Esophagus squamous epithelium (tissue), 5 donors: ENCODE results near the gene SLC30A7. TPM values are rescaled to one million over a fixed set of nuclear protein-coding genes. Genes with fewer than 3 reads are reported as not detected.
"Not testable (repeated sequence)": the region's sequence is repeated elsewhere in the genome, so short reads cannot be mapped to it uniquely, and the experiment has no call there.

Source experiments
- DNase-seq: peaks from one replicate; lab custom pipeline; 2025; lab: John Stamatoyannopoulos, UW
- H3K27ac ChIP-seq, 4 donors: fragments of 200-600 bp; sonication (generic); one replicate each; pipeline ENCODE4 v1.5.1; 2016 to 2019; ENCODE audit warnings: mild to moderate bottlenecking in 1 of 4
- H3K27me3 ChIP-seq, 4 donors: fragments of 200-600 bp; sonication (generic); 1 replicate in 3 of 4; 2 replicates in 1 of 4; pipeline versions ENCODE4 v1.5.1 to v1.6.0; 2017 to 2021; ENCODE audit warnings: antibody characterized with exemption in 1 of 4
- H3K36me3 ChIP-seq, 3 donors: fragments of 200-600 bp; sonication (generic); one replicate each; pipeline ENCODE4 v1.5.1; 2016 to 2019
- H3K4me1 ChIP-seq, 3 donors: fragments of 200-600 bp; sonication (generic); one replicate each; pipeline ENCODE4 v1.5.1; 2017 to 2019
- H3K4me3 ChIP-seq, 4 donors: fragments of 200-600 bp; sonication (generic); 1 replicate in 3 of 4; 2 replicates in 1 of 4; pipeline ENCODE4 v1.5.1; 2016 to 2019; ENCODE audit warnings: mild to moderate bottlenecking in 2 of 4, moderate library complexity in 1 of 4
- H3K9me3 ChIP-seq, 3 donors: fragments of 200-600 bp; sonication (generic); one replicate each; pipeline ENCODE4 v1.5.1; 2016 to 2019
- POLR2A ChIP-seq, 4 donors: fragments of 450-650 bp; IDR thresholded peaks; one replicate each; pipeline ENCODE4 v1.6.1; 2017; ENCODE audit warnings: antibody characterized with exemption in 4 of 4, mild to moderate bottlenecking in 4 of 4, moderate library complexity in 3 of 4
- WGBS, 2 donors: methylation state at CpG; one replicate each; pipeline ENCODE4 v1.1.5; 2018; 5-methylcytosine and 5-hydroxymethylcytosine counted together
- intact Hi-C: fragments of 100-400 bp; cut with DNase I; formaldehyde crosslinking; loops from one replicate; pipeline ENCODE4 v1.15.0; 2022
- total RNA-seq, 4 donors: library from RNA; depleted of rRNA; stranded (reverse); fragments of >200 nt; gene quantifications; one replicate each; pipeline ENCODE4 v1.1.0, GENCODE V29; 2016
- TF ChIP-seq, protein P1 (sequence below), 6 experiments: fragments of 450-650 bp in 4 of 6; fragments of 200-600 bp in 2 of 6; sonication (generic) in 2 of 6; IDR thresholded peaks; one replicate each; pipeline ENCODE4 v1.5.1; 2016 to 2019; ENCODE audit warnings: antibody characterized with exemption in 6 of 6, mild to moderate bottlenecking in 4 of 6, moderate library complexity in 4 of 6
- donor health status: DM: yes; HTN: yes; CAD: no.

The SLC30A7 gene
- total RNA-seq, 4 donors from 2014 or later: 9.0 to 22.1 (median 16.5) TPM

DNA sequence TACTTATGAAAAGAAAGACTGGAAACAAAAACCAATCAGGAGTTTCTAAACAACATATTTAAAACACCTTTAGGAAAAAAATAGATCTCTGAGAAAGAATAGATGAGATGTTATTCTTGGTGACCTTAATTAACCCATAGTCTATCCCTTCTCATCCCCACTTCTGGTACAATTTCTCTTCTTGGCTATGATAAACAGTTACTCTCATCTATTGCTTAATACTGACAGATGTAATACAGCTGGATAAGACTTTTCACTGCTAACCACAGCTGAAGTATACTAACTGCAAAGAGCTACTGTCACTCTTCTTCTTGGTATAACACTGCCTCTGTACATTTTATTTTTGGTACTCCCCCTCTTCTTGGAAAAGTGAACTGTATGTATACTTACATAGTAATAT, 16.5 kb upstream of the SLC30A7 start:
- TF ChIP-seq, protein P1, sequence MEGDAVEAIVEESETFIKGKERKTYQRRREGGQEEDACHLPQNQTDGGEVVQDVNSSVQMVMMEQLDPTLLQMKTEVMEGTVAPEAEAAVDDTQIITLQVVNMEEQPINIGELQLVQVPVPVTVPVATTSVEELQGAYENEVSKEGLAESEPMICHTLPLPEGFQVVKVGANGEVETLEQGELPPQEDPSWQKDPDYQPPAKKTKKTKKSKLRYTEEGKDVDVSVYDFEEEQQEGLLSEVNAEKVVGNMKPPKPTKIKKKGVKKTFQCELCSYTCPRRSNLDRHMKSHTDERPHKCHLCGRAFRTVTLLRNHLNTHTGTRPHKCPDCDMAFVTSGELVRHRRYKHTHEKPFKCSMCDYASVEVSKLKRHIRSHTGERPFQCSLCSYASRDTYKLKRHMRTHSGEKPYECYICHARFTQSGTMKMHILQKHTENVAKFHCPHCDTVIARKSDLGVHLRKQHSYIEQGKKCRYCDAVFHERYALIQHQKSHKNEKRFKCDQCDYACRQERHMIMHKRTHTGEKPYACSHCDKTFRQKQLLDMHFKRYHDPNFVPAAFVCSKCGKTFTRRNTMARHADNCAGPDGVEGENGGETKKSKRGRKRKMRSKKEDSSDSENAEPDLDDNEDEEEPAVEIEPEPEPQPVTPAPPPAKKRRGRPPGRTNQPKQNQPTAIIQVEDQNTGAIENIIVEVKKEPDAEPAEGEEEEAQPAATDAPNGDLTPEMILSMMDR (IDR thresholded peaks at IDR 0.05): no peak
- no peak for TF ChIP-seq POLR2A (IDR thresholded peaks at IDR 0.05)
- Histone ChIP-seq H3K36me3 (no peaks in the 10 kb centered on the region), H3K27me3 (no peaks in the 10 kb centered on the region), H3K9me3 (no peaks in the 10 kb centered on the region), H3K4me3 (no peak overlapping the region), H3K4me1 (peaks cover 0 to 11% (median 0%) of the 10 kb centered on the region in 3 donors), H3K27ac (no peak overlapping the region)
- DNase-seq: no peak
- intact Hi-C loops: no loop called here

DNA sequence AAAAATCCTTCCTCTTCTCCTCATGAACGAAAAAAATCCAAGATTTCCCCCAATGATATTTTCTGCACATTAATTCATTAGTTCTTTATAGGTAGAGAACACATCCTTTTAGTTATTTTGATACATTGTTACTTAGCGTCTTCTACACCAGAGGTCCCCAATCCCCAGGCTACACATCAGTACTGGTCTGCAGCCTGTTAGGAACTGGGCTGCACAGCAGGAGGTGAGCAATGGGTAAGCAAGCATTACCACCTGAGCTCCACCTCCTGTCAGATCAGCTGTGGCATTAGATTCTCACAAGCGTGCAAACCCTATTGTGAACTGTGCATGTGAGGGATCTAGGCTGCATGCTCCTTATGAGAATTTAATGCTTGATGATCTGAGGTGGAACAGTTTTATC, 14.2 kb upstream of the SLC30A7 start:
- H3K36me3 ChIP-seq: no peaks in the 10 kb centered on the region
- H3K4me1 ChIP-seq: peaks cover 0 to 11% (median 0%) of the 10 kb centered on the region in 3 donors
- H3K4me3 ChIP-seq: no peak overlapping the region
- intact Hi-C loops: no loop called here
- 89 to 91% methylated on average over 3 of the region's 3 CpGs for WGBS, 2 donors
- no peak for DNase-seq
- no peak for TF ChIP-seq POLR2A (IDR thresholded peaks at IDR 0.05)
- TF ChIP-seq, protein P1 (IDR thresholded peaks at IDR 0.05): no peak
- H3K27me3 ChIP-seq: no peaks in the 10 kb centered on the region
- H3K27ac ChIP-seq: no peak overlapping the region
- no peaks in the 10 kb centered on the region for H3K9me3 ChIP-seq

DNA sequence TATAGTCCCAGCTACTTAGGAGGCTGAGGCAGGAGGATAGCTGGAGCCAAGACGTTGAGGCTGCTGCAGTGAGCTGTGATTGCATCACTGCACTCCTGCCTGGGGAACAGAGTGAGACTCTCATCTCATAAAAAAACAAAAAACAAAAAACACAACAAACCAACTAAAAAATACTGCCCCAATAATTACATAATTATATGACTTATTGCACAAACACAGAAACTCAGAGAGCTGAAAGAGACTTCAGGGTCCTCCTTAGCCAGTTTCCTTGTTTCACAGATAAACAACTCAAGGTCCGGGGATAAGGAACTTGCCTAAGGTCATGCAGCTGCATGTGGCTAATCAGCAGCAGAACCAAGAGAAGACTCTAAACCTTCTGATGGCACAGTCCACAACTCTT, 13.2 kb upstream of the SLC30A7 start:
- intact Hi-C loops: no loop called here
- H3K4me3 ChIP-seq: no peak overlapping the region

DNA sequence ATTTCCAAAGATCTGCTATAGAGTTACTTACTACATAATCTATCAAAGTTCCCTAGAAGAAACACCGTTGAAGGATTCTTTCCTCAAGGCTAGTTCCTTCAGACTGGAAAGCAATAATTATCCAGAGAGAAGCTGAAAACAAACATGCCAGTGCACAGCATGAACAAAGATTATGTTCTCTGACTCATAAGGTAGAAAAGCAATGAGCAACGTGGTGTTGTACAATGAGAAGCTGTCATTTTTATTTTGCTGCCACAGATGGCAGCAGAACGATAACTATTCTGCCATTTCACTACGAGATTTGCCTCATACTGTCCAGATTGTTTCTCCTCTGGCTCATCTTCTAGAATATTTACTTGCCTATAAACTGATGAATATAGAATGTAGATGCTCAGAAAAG, 11.9 kb upstream of the SLC30A7 start:
- peaks cover 0 to 11% (median 0%) of the 10 kb centered on the region in 3 donors for H3K4me1 ChIP-seq
- no peaks in the 10 kb centered on the region for H3K36me3 ChIP-seq
- no peak for DNase-seq
- WGBS, 2 donors: 30 to 40% methylated on average over 4 of the region's 4 CpGs
- H3K27ac ChIP-seq: no peak overlapping the region
- no peak overlapping the region for H3K4me3 ChIP-seq
- H3K9me3 ChIP-seq: no peaks in the 10 kb centered on the region
- intact Hi-C loops: no loop called here
- TF ChIP-seq, protein P1 (IDR thresholded peaks at IDR 0.05): no peak
- TF ChIP-seq POLR2A (IDR thresholded peaks at IDR 0.05): no peak
- no peaks in the 10 kb centered on the region for H3K27me3 ChIP-seq

More for the DNA sequence above, 13.2 kb upstream of the SLC30A7 start:
- H3K36me3 ChIP-seq: no peaks in the 10 kb centered on the region
- no peaks in the 10 kb centered on the region for H3K9me3 ChIP-seq
- no peak for TF ChIP-seq POLR2A (IDR thresholded peaks at IDR 0.05)
- TF ChIP-seq, protein P1 (IDR thresholded peaks at IDR 0.05): no peak
- WGBS, 2 donors: 40 to 42% methylated on average over 2 of the region's 2 CpGs
- peaks cover 0 to 11% (median 0%) of the 10 kb centered on the region in 3 donors for H3K4me1 ChIP-seq
- no peak overlapping the region for H3K27ac ChIP-seq
- DNase-seq: no peak
- no peaks in the 10 kb centered on the region for H3K27me3 ChIP-seq

DNA sequence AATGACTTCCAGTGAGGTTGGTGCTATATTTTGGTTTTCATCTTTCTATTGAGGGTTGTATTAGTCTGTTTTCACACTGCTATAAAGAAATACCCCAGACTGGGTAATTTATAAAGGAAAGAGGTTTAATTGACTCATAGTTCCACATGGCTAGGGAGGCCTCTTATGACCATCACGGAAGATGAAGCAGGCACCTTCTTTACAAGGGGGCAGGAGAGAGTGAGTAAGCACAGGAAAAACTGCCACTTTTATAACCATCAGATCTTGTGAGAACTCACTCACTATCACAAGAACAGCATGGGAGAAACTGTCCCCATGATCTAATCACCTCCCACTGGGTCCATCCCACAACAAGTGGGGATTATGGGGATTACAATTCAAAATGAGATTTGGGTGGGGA, 6.9 kb upstream of the SLC30A7 start:
- intact Hi-C loops, H3K9me3 ChIP-seq, H3K4me3 ChIP-seq, H3K27ac ChIP-seq, DNase-seq, H3K36me3 ChIP-seq, H3K27me3 ChIP-seq: not testable (repeated sequence)
- WGBS, 2 donors: 100% methylated on average over 1 of the region's 1 CpG; no CpG with 5 or more reads in 1 of the 2 donors
- peaks cover 0 to 15% (median 0%) of the 10 kb centered on the region in 3 donors for H3K4me1 ChIP-seq

DNA sequence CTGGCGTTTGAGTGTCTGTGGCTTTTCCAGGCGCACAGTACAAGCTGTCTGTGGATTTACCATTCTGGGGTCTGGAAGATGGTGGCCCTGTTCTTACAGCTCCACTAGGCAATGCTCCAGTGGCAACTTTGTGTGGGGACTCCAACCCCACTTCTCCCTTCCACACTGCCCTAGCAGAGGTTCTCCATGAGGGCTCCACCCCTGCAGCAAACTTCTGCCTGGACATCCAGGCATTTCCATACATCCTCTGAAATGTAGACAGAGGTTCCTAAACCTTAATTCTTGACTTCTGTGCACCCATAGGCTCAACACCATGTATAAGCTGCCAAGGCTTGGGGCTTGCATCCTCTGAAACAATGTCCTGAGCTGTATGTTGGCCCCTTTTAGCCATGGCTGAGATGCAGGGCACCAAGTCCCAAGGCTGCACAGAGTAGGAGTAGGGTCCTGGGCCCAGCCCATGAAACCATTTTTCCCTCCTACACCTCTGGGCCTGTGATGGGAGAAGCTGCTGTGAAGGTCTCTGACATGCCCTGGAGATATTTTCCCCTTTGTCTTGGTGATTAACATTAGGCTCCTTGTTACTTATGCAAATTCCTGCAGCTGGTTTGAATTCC, 5.9 kb upstream of the SLC30A7 start:
- H3K27me3 ChIP-seq, H3K9me3 ChIP-seq, H3K4me3 ChIP-seq, DNase-seq, H3K27ac ChIP-seq, intact Hi-C loops, H3K36me3 ChIP-seq: not testable (repeated sequence)
- WGBS, 2 donors: 92% methylated on average over 2 of the region's 2 CpGs
- H3K4me1 ChIP-seq: peaks cover 0 to 16% (median 3%) of the 10 kb centered on the region in 3 donors
